ENCODE results near the gene TXNDC16. TPM values are rescaled to one million over a fixed set of nuclear protein-coding genes. Genes with fewer than 3 reads are reported as not detected.

Gene TXNDC16
- total RNA-seq, 1 donor from 2014 or later = 1.7 TPM

GRCh38 chr14:52405314-52405713, 147.0 kb downstream of the TXNDC16 start:
- Histone ChIP-seq H4K20me1 (ENCODE audit: insufficient read depth, low read length) (no peaks in the 10 kb centered on the region), H3K9me3 (ENCODE audit: insufficient read depth, low read depth, low read length) (no peaks in the 10 kb centered on the region), H3K36me3 (ENCODE audit: insufficient read depth, low read length) (no peaks in the 10 kb centered on the region), H3K27me3 (ENCODE audit: insufficient read depth, low read length) (no peaks in the 10 kb centered on the region), H3K4me2 (ENCODE audit: low read length) (no peak overlapping the region), H3K27ac (ENCODE audit: low read depth, low read length) (no peak overlapping the region), H2AFZ (ENCODE audit: low read depth, low read length) (no peak overlapping the region), H3K4me3 (ENCODE audit: insufficient read depth, low read depth, low read length) (no peak overlapping the region), H3K9ac (ENCODE audit: low read length) (no peak overlapping the region), H3K4me1 (ENCODE audit: insufficient read depth, low read length) (no peaks in the 10 kb centered on the region), H3K79me2 (ENCODE audit: insufficient read depth, low read length) (no peaks in the 10 kb centered on the region)
- Mint-ChIP-seq H3K27ac (ENCODE audit: unreplicated experiment) (no peak overlapping the region), H3K9me3 (ENCODE audit: unreplicated experiment) (no peaks in the 10 kb centered on the region), H3K4me1 (ENCODE audit: low read depth, unreplicated experiment) (no peaks in the 10 kb centered on the region), H3K27me3 (ENCODE audit: low read depth, unreplicated experiment) (peaks cover 3% of the 10 kb centered on the region), H3K36me3 (ENCODE audit: low read depth, unreplicated experiment) (no peaks in the 10 kb centered on the region), H3K4me3 (ENCODE audit: unreplicated experiment) (no peak overlapping the region)
- no peak for TF ChIP-seq EZH2 (IDR thresholded peaks at IDR 0.05; ENCODE audit: insufficient read depth, low read length)
- no peak for TF ChIP-seq CTCF (IDR thresholded peaks at IDR 0.05; ENCODE audit: insufficient read depth, low read depth, low read length)
- FAIRE-seq (no peak), DNase-seq (ENCODE audit: low read depth) (no peak)

- no peaks in the 10 kb centered on the region for H3K36me3 ChIP-seq (ENCODE audit: insufficient read depth, low read length)
- H3K9ac ChIP-seq (ENCODE audit: low read length) = no peak overlapping the region
- no peaks in the 10 kb centered on the region for H3K27me3 ChIP-seq (ENCODE audit: insufficient read depth, low read length)
- Mint-ChIP-seq H3K27ac (ENCODE audit: unreplicated experiment) (no peak overlapping the region), H3K27me3 (ENCODE audit: low read depth, unreplicated experiment) (peaks cover 3% of the 10 kb centered on the region), H3K4me3 (ENCODE audit: unreplicated experiment) (no peak overlapping the region), H3K9me3 (ENCODE audit: unreplicated experiment) (no peaks in the 10 kb centered on the region), H3K36me3 (ENCODE audit: low read depth, unreplicated experiment) (no peaks in the 10 kb centered on the region), H3K4me1 (ENCODE audit: low read depth, unreplicated experiment) (peaks cover 4% of the 10 kb centered on the region)
- H3K4me1 ChIP-seq (ENCODE audit: insufficient read depth, low read length) = no peaks in the 10 kb centered on the region
- H3K27ac ChIP-seq (ENCODE audit: low read depth, low read length) = no peak overlapping the region
- DNase-seq (ENCODE audit: low read depth) (peak; percentile 81), FAIRE-seq (peak; percentile 20)
- no peak overlapping the region for H2AFZ ChIP-seq (ENCODE audit: low read depth, low read length)
- H3K4me3 ChIP-seq (ENCODE audit: insufficient read depth, low read depth, low read length) = no peak overlapping the region
- H3K4me2 ChIP-seq (ENCODE audit: low read length) = no peak overlapping the region
- H4K20me1 ChIP-seq (ENCODE audit: insufficient read depth, low read length) = no peaks in the 10 kb centered on the region
- no peak for TF ChIP-seq CTCF (IDR thresholded peaks at IDR 0.05; ENCODE audit: insufficient read depth, low read depth, low read length)
- no peaks in the 10 kb centered on the region for H3K79me2 ChIP-seq (ENCODE audit: insufficient read depth, low read length)
- no peaks in the 10 kb centered on the region for H3K9me3 ChIP-seq (ENCODE audit: insufficient read depth, low read depth, low read length)
Measured at GRCh38 chr14:52402812-52403526, 149.3 kb downstream of the TXNDC16 start.

GRCh38 chr14:52400846-52401245, 151.5 kb downstream of the TXNDC16 start:
- Mint-ChIP-seq H3K4me3 (ENCODE audit: unreplicated experiment) (no peak overlapping the region), H3K27ac (ENCODE audit: unreplicated experiment) (no peak overlapping the region), H3K4me1 (ENCODE audit: low read depth, unreplicated experiment) (peaks cover 4% of the 10 kb centered on the region), H3K27me3 (ENCODE audit: low read depth, unreplicated experiment) (peaks cover 3% of the 10 kb centered on the region), H3K36me3 (ENCODE audit: low read depth, unreplicated experiment) (no peaks in the 10 kb centered on the region), H3K9me3 (ENCODE audit: unreplicated experiment) (no peaks in the 10 kb centered on the region)
- TF ChIP-seq CTCF (IDR thresholded peaks at IDR 0.05; ENCODE audit: insufficient read depth, low read depth, low read length) (no peak), EZH2 (IDR thresholded peaks at IDR 0.05; ENCODE audit: insufficient read depth, low read length) (no peak)
- Histone ChIP-seq H3K4me3 (ENCODE audit: insufficient read depth, low read depth, low read length) (no peak overlapping the region), H3K36me3 (ENCODE audit: insufficient read depth, low read length) (no peaks in the 10 kb centered on the region), H3K9me3 (ENCODE audit: insufficient read depth, low read depth, low read length) (no peaks in the 10 kb centered on the region), H3K9ac (ENCODE audit: low read length) (no peak overlapping the region), H3K4me2 (ENCODE audit: low read length) (no peak overlapping the region), H3K27me3 (ENCODE audit: insufficient read depth, low read length) (no peaks in the 10 kb centered on the region), H4K20me1 (ENCODE audit: insufficient read depth, low read length) (no peaks in the 10 kb centered on the region), H3K27ac (ENCODE audit: low read depth, low read length) (no peak overlapping the region), H2AFZ (ENCODE audit: low read depth, low read length) (no peak overlapping the region), H3K79me2 (ENCODE audit: insufficient read depth, low read length) (no peaks in the 10 kb centered on the region), H3K4me1 (ENCODE audit: insufficient read depth, low read length) (no peaks in the 10 kb centered on the region)
- FAIRE-seq (no peak), DNase-seq (ENCODE audit: low read depth) (no peak)

Measured in astrocyte (in vitro differentiated cells and primary cell).